Hematopoietic multipotent progenitor cell treated with erythropoietin and hydrocortisone succinate and interleukin-3 and kit ligand, for 4 days (in vitro differentiated cells): ENCODE results near the gene CASP8AP2.
"Not testable (repeated sequence)": the region's sequence is repeated elsewhere in the genome, so short reads cannot be mapped to it uniquely, and the experiment has no call there.

Experiments
- DNase-seq: peaks from one replicate; pipeline ENCODE4 v3.0.0-alpha.2; 2015

CASP8AP2 gene

GRCh38 chr6:89888871-89889270 is 59.2 kb downstream of the CASP8AP2 start:
- DNase-seq = no peak

GRCh38 chr6:89890845-89891528 is 61.3 kb downstream of the CASP8AP2 start:
- DNase-seq = not testable (repeated sequence)

- not testable (repeated sequence) for DNase-seq
Measured at GRCh38 chr6:89892577-89892976, 62.9 kb downstream of the CASP8AP2 start.

- no peak for DNase-seq
Measured at GRCh38 chr6:89894169-89894568, 64.5 kb downstream of the CASP8AP2 start, which contains the start of gene GJA10. Gene GJA10, plus strand, starts transcription at chr6:89894469. Its CDS starts 0 bp downstream, at chr6:89894469.

GRCh38 chr6:89895276-89895874 is 65.7 kb downstream of the CASP8AP2 start:
- peak; percentile 67 for DNase-seq

GRCh38 chr6:89910001-89910901 is 80.6 kb downstream of the CASP8AP2 start:
- DNase-seq = not testable (repeated sequence)

- no peak for DNase-seq
Measured at GRCh38 chr6:89910902-89911240, 81.2 kb downstream of the CASP8AP2 start.

GRCh38 chr6:89916136-89916920 is 86.6 kb downstream of the CASP8AP2 start:
- DNase-seq = no peak

- DNase-seq = no peak
Measured at GRCh38 chr6:89917216-89917615, 87.5 kb downstream of the CASP8AP2 start.

- DNase-seq = no peak
Measured at GRCh38 chr6:89917801-89918366, 88.2 kb downstream of the CASP8AP2 start.
